Measurements from ENCODE around the gene NPAS3. TPM values are rescaled to one million over a fixed set of nuclear protein-coding genes. Genes with fewer than 3 reads are reported as not detected.

NPAS3 gene
- 1.7 TPM for polyA plus RNA-seq (2013, experiment 1 of 2)
- polyA plus RNA-seq (2013, experiment 2 of 2): 1.8 TPM

- Histone ChIP-seq H3K9ac (ENCODE audit: low read depth, low read length) (peak within 1 kb of the TSS; percentile 59; the same call in 1 of the 2 replicates), H3K4me1 (ENCODE audit: insufficient read depth, low read length) (peaks cover 40% of the 10 kb centered on the region), H3K9me3 (ENCODE audit: insufficient read depth, low read depth, low read length) (no peaks in the 10 kb centered on the region), H3K4me3 (ENCODE audit: low read length) (peak within 1 kb of the TSS; percentile 76), H3K27ac (ENCODE audit: low read depth, low read length) (no peak within 1 kb of the TSS; the same call in 1 of the 2 replicates), H3K27me3 (ENCODE audit: insufficient read depth, low read length) (peaks cover 72% of the 10 kb centered on the region), H3K36me3 (ENCODE audit: insufficient read depth, low read length) (no peaks in the 10 kb centered on the region)
- under 1% methylated on average over 65 of the region's 92 CpGs for WGBS
These were observed at the start of gene NPAS3 for GRCh38 chr14:32938719-32939253. Gene NPAS3, plus strand, starts transcription at chr14:32938879.

- Histone ChIP-seq H3K4me3 (ENCODE audit: low read length) (no peak overlapping the region), H3K27me3 (ENCODE audit: insufficient read depth, low read length) (no peaks in the 10 kb centered on the region), H3K36me3 (ENCODE audit: insufficient read depth, low read length) (no peaks in the 10 kb centered on the region), H3K9ac (ENCODE audit: low read depth, low read length) (no peak overlapping the region), H3K27ac (ENCODE audit: low read depth, low read length) (no peak overlapping the region), H3K4me1 (ENCODE audit: insufficient read depth, low read length) (peaks cover 6% of the 10 kb centered on the region; the same call in 1 of the 2 replicates), H3K9me3 (ENCODE audit: insufficient read depth, low read depth, low read length) (no peaks in the 10 kb centered on the region)
- WGBS: 90% methylated on average over 8 of the region's 10 CpGs
These were observed 41.5 kb upstream of the NPAS3 start for GRCh38 chr14:32896979-32897697.

GRCh38 chr14:32897698-32898064, 41.0 kb upstream of the NPAS3 start:
- H3K4me1 ChIP-seq (ENCODE audit: insufficient read depth, low read length): peaks cover 7% of the 10 kb centered on the region; the same call in 1 of the 2 replicates
- WGBS: 94% methylated on average over 7 of the region's 7 CpGs
- no peak overlapping the region for H3K9ac ChIP-seq (ENCODE audit: low read depth, low read length)
- H3K36me3 ChIP-seq (ENCODE audit: insufficient read depth, low read length): no peaks in the 10 kb centered on the region
- no peaks in the 10 kb centered on the region for H3K27me3 ChIP-seq (ENCODE audit: insufficient read depth, low read length)
- H3K27ac ChIP-seq (ENCODE audit: low read depth, low read length): no peak overlapping the region
- H3K4me3 ChIP-seq (ENCODE audit: low read length): no peak overlapping the region
- H3K9me3 ChIP-seq (ENCODE audit: insufficient read depth, low read depth, low read length): no peaks in the 10 kb centered on the region

GRCh38 chr14:32898876-32899275, 39.8 kb upstream of the NPAS3 start:
- WGBS: 96% methylated on average over 2 of the region's 2 CpGs
- Histone ChIP-seq H3K4me1 (ENCODE audit: insufficient read depth, low read length) (peaks cover 10% of the 10 kb centered on the region; the same call in 1 of the 2 replicates), H3K36me3 (ENCODE audit: insufficient read depth, low read length) (no peaks in the 10 kb centered on the region), H3K9me3 (ENCODE audit: insufficient read depth, low read depth, low read length) (no peaks in the 10 kb centered on the region), H3K4me3 (ENCODE audit: low read length) (no peak overlapping the region), H3K9ac (ENCODE audit: low read depth, low read length) (no peak overlapping the region), H3K27me3 (ENCODE audit: insufficient read depth, low read length) (no peaks in the 10 kb centered on the region), H3K27ac (ENCODE audit: low read depth, low read length) (no peak overlapping the region)

- no peak overlapping the region for H3K27ac ChIP-seq (ENCODE audit: low read depth, low read length)
- H3K9me3 ChIP-seq (ENCODE audit: insufficient read depth, low read depth, low read length): no peaks in the 10 kb centered on the region
- H3K36me3 ChIP-seq (ENCODE audit: insufficient read depth, low read length): no peaks in the 10 kb centered on the region
- WGBS: 92% methylated on average over 3 of the region's 3 CpGs
- peaks cover 10% of the 10 kb centered on the region; the same call in 1 of the 2 replicates for H3K4me1 ChIP-seq (ENCODE audit: insufficient read depth, low read length)
- H3K9ac ChIP-seq (ENCODE audit: low read depth, low read length): no peak overlapping the region
- no peak overlapping the region for H3K4me3 ChIP-seq (ENCODE audit: low read length)
- no peaks in the 10 kb centered on the region for H3K27me3 ChIP-seq (ENCODE audit: insufficient read depth, low read length)
These were observed 38.1 kb upstream of the NPAS3 start for GRCh38 chr14:32900547-32900946.

- 96% methylated on average over 2 of the region's 2 CpGs for WGBS
- no peaks in the 10 kb centered on the region for H3K36me3 ChIP-seq (ENCODE audit: insufficient read depth, low read length)
These were observed 33.7 kb upstream of the NPAS3 start for GRCh38 chr14:32905013-32905412.

GRCh38 chr14:32906672-32907071, 32.0 kb upstream of the NPAS3 start:
- no peaks in the 10 kb centered on the region for H3K9me3 ChIP-seq (ENCODE audit: insufficient read depth, low read depth, low read length)
- no peaks in the 10 kb centered on the region for H3K27me3 ChIP-seq (ENCODE audit: insufficient read depth, low read length)
- no peak overlapping the region for H3K9ac ChIP-seq (ENCODE audit: low read depth, low read length)
- H3K4me1 ChIP-seq (ENCODE audit: insufficient read depth, low read length): peaks cover 5% of the 10 kb centered on the region; the same call in 1 of the 2 replicates
- H3K27ac ChIP-seq (ENCODE audit: low read depth, low read length): no peak overlapping the region
- H3K4me3 ChIP-seq (ENCODE audit: low read length): no peak overlapping the region
- 96% methylated on average over 3 of the region's 3 CpGs for WGBS
- H3K36me3 ChIP-seq (ENCODE audit: insufficient read depth, low read length): no peaks in the 10 kb centered on the region

More at GRCh38 chr14:32905013-32905412, 33.7 kb upstream of the NPAS3 start:
- no peak overlapping the region for H3K27ac ChIP-seq (ENCODE audit: low read depth, low read length)
- peaks cover 5% of the 10 kb centered on the region; the same call in 1 of the 2 replicates for H3K4me1 ChIP-seq (ENCODE audit: insufficient read depth, low read length)
- no peaks in the 10 kb centered on the region for H3K27me3 ChIP-seq (ENCODE audit: insufficient read depth, low read length)
- H3K4me3 ChIP-seq (ENCODE audit: low read length): no peak overlapping the region
- H3K9ac ChIP-seq (ENCODE audit: low read depth, low read length): no peak overlapping the region
- H3K9me3 ChIP-seq (ENCODE audit: insufficient read depth, low read depth, low read length): no peaks in the 10 kb centered on the region

- no peaks in the 10 kb centered on the region for H3K27me3 ChIP-seq (ENCODE audit: insufficient read depth, low read length)
These were observed 30.2 kb upstream of the NPAS3 start for GRCh38 chr14:32908196-32909084.

GRCh38 chr14:32913725-32914124, 25.0 kb upstream of the NPAS3 start:
- Histone ChIP-seq H3K4me1 (ENCODE audit: insufficient read depth, low read length) (no peaks in the 10 kb centered on the region), H3K9me3 (ENCODE audit: insufficient read depth, low read depth, low read length) (no peaks in the 10 kb centered on the region)
- 76% methylated on average over 3 of the region's 3 CpGs for WGBS

More at GRCh38 chr14:32908196-32909084, 30.2 kb upstream of the NPAS3 start:
- Histone ChIP-seq H3K4me1 (ENCODE audit: insufficient read depth, low read length) (no peaks in the 10 kb centered on the region), H3K27ac (ENCODE audit: low read depth, low read length) (no peak overlapping the region), H3K4me3 (ENCODE audit: low read length) (no peak overlapping the region), H3K9ac (ENCODE audit: low read depth, low read length) (no peak overlapping the region), H3K9me3 (ENCODE audit: insufficient read depth, low read depth, low read length) (no peaks in the 10 kb centered on the region), H3K36me3 (ENCODE audit: insufficient read depth, low read length) (no peaks in the 10 kb centered on the region)
- 89% methylated on average over 9 of the region's 9 CpGs for WGBS

GRCh38 chr14:32914391-32914790, 24.3 kb upstream of the NPAS3 start:
- WGBS: 93% methylated on average over 6 of the region's 6 CpGs
- no peaks in the 10 kb centered on the region for H3K27me3 ChIP-seq (ENCODE audit: insufficient read depth, low read length)
- H3K9ac ChIP-seq (ENCODE audit: low read depth, low read length): no peak overlapping the region
- H3K4me3 ChIP-seq (ENCODE audit: low read length): no peak overlapping the region
- H3K4me1 ChIP-seq (ENCODE audit: insufficient read depth, low read length): no peaks in the 10 kb centered on the region
- no peaks in the 10 kb centered on the region for H3K36me3 ChIP-seq (ENCODE audit: insufficient read depth, low read length)
- H3K27ac ChIP-seq (ENCODE audit: low read depth, low read length): no peak overlapping the region
- no peaks in the 10 kb centered on the region for H3K9me3 ChIP-seq (ENCODE audit: insufficient read depth, low read depth, low read length)

More at GRCh38 chr14:32913725-32914124, 25.0 kb upstream of the NPAS3 start:
- Histone ChIP-seq H3K4me3 (ENCODE audit: low read length) (no peak overlapping the region), H3K36me3 (ENCODE audit: insufficient read depth, low read length) (no peaks in the 10 kb centered on the region), H3K9ac (ENCODE audit: low read depth, low read length) (no peak overlapping the region), H3K27me3 (ENCODE audit: insufficient read depth, low read length) (no peaks in the 10 kb centered on the region), H3K27ac (ENCODE audit: low read depth, low read length) (no peak overlapping the region)

Measured in HUES64 (cell line).